HG03025 (cell line): Measurements from ENCODE around the gene ANKRD40CL.
"Not testable (repeated sequence)": the region's sequence is repeated elsewhere in the genome, so short reads cannot be mapped to it uniquely, and the experiment has no call there.

Experiments
- ATAC-seq: cut with Tn5 transposase; IDR thresholded peaks from one replicate; pipeline ENCODE4 v1.9.1; 2021; ENCODE audit warnings: mild to moderate bottlenecking, moderate library complexity; ENCODE audit not compliant: unreplicated experiment, low FRiP score

The ANKRD40CL gene

GRCh38 chr17:50763716-50764475 is 3.4 kb downstream of the ANKRD40CL start:
- no peak for ATAC-seq

GRCh38 chr17:50762177-50762576 is 5.1 kb downstream of the ANKRD40CL start:
- ATAC-seq = no peak

GRCh38 chr17:50758989-50759544 is 8.3 kb downstream of the ANKRD40CL start:
- no peak for ATAC-seq

DNA sequence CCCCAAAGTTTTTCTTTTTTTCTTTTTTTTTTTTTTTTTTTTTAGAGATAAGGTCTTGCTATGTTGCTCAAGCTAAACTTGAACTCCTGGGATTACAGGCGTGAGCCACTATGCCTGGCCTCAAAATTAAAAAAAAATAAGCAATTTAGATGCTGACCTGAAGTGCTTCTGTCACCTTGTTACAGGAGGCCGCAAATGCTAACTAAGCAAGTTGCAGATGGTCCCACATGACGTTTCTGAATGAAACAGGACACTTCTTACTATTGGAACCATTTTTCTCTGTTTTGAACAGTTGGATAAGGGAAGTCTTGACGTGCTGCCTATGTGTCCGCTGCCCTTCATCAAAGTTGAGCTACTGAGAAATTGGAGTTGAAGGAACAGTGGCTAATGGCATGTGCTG is 8.8 kb downstream of the ANKRD40CL start:
- ATAC-seq = no peak

- ATAC-seq = no peak
These were observed 12.8 kb downstream of the ANKRD40CL start for GRCh38 chr17:50754521-50754920.

DNA sequence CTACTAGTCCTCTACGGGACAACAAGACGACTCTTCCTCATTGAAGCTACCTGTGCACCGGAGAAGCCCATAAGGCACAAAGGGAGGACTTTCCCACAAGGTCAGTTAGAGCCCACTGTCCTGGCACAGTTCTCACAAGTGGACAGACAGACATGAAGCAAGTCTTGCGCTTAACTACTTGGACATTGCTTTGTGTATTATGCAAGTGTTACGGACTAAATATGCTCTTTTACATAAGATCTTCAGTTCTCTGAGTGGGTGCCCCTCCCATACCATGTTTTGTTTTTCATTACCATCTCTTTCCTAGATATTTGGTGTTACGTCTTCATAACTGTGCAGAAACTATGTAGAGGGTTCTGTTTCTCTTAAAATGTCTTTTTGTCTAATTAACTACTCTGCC is 18.1 kb downstream of the ANKRD40CL start:
- ATAC-seq = no peak

- no peak for ATAC-seq
These were observed 21.7 kb downstream of the ANKRD40CL start for GRCh38 chr17:50745631-50746030.

DNA sequence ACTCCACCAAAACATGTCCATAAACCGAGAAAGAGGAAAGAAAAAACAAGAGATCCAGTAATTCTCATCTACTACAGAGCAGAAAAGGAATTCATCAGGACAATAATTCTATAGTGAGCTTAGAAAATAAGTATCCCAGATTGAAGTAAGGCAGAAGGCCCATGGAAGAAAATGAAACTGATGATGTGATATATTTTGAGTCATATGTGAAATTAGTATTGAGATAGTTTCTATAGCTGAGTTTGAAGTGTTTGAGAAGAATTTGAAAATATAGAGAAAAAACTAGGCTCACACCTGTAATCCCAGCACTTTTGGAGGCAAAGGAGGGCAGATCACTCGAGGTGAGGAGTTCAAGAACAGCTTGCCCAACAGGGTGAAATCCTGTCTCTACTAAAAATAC is 28.2 kb downstream of the ANKRD40CL start:
- ATAC-seq = no peak

DNA sequence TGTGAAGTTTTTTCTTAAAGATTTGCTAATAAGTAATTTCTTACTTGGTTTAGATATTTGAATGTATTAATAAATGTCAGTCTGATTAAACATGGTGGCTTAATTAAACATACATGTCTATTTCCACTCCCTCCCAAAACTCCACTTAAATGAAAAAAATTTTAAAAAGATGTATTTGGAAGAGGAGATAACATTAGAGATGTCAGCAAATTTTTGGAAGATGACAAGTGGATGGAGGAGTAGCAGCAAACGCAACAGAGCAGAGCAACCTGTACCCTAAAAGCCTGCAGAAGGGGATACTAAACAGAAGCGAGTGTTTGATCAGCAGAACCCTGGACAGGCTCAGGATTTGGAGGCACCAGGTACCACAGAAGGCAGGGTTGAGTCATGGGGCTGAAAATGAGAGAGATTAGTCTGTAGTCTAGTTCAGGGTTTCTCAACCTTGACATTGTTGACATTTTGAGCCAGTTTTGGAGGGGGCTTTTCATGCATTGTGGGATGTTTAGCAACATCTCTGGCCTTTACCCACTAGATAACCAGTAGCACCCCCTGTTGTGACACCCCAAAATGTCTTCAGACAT is 30.1 kb downstream of the ANKRD40CL start:
- ATAC-seq = no peak

GRCh38 chr17:50735287-50735686 is 32.0 kb downstream of the ANKRD40CL start:
- ATAC-seq = no peak

- ATAC-seq = no peak
These were observed 35.5 kb downstream of the ANKRD40CL start for GRCh38 chr17:50731575-50732460.

DNA sequence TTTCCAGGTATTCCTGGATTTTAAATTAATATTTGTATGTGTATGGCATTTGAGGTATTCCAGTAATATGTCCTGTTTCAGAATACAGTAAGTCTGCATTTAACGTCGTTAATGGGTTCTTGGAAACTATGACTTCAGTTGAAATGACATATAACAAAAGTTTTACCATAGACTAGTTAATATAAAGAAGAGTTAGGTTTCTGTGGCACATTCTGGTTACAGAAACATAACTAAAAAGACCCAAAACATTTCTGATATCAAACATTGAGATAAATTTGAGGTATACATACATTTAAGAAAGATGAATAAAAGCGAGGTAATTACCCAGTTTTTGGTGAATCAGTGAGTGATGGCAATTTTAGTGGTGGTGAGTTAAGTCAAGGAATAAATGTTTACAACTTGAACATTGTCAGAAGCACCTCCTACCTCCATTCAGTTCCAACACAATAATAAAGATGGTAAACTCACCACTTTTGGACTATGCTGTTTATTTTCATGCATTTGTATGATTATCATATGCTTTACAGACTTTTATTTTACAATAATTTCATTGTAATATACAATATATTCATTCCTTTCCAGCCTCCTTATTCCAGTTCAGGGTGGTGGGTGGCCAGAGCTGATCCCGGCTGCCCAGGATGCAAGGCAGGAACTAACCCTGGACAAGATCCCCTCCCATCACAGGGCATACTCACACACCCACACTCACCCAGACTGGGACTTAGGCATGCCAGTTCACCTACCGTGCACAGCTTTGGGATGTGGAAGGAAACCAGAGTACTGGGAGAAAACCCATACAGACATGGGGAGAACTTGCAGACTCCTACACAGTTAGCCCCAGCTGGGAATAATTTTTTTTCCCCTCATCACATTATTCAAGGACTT is 38.2 kb downstream of the ANKRD40CL start:
- no peak for ATAC-seq

GRCh38 chr17:50728112-50728429 is 39.2 kb downstream of the ANKRD40CL start:
- no peak for ATAC-seq

GRCh38 chr17:50725769-50726655 is 41.3 kb downstream of the ANKRD40CL start:
- ATAC-seq = no peak

- not testable (repeated sequence) for ATAC-seq
These were observed 42.7 kb downstream of the ANKRD40CL start for GRCh38 chr17:50724622-50725021.

- no peak for ATAC-seq
These were observed 44.6 kb downstream of the ANKRD40CL start for GRCh38 chr17:50722746-50723145.

DNA sequence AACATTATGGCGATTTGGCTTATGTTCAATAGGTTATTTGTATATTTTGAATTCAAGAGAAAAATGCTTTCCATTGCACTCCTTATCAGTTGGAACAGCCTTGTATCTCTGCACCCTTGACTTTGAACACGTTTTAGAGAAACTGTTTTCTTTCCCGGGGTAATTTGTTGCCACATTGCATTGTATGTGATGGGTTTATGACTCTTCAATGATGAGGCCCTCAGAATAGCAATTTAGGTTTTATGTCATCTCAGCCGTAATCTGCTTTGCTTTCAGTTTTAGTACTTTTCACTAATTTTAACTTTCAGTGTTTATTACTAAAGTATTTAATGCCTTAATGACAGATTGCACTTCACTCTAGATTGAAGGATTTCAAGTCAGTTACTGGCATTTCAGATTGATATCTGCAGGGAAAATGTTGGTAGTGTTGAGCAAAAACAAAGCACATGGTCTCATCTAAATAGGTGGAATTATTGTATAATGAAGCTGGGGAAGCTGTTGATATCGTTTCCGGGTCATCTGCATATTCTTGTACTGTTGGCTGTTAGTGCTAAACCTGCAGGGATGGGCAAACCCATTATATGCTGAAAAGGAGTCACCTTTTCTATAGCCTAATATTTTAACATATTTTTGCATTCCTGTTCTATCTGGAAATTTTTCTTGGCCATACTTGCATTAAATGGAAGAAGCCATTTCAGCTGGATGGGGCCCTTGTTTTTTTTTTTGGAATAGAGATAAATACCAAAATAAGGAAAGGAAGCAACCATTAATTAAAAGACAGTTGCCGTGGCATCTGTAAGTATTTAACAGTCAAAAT is 45.9 kb downstream of the ANKRD40CL start:
- ATAC-seq = no peak
